SIG-M5 treated with dmso at 0.1 percent for 504 hours (cell line): ENCODE data around the gene LRP11.
"Not testable (repeated sequence)": the region's sequence is repeated elsewhere in the genome, so short reads cannot be mapped to it uniquely, and the experiment has no call there.

Source experiments
- DNase-seq: peaks from one replicate; lab custom pipeline; 2025; ENCODE audit not compliant: unreplicated experiment; lab: John Stamatoyannopoulos, UW

LRP11 gene

DNA sequence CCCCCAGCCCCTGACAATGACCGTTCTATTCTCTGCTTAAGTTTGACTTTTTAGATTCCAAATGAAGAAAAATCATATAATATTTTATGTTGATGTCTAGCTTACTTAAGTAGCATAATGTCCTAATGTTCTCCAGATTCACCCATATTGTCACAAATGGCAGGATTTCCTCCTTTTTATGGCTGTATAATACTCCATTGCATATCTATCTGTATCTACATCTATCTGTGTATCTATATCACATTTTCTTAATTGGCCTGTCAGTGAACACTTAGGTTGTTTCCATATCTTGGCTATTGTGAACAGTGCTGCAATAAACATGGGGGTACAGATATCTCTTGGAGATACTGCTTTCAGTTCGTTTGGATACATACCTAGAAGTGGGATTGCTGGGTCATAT, 7.0 kb upstream of the LRP11 start:
- no peak for DNase-seq

DNA sequence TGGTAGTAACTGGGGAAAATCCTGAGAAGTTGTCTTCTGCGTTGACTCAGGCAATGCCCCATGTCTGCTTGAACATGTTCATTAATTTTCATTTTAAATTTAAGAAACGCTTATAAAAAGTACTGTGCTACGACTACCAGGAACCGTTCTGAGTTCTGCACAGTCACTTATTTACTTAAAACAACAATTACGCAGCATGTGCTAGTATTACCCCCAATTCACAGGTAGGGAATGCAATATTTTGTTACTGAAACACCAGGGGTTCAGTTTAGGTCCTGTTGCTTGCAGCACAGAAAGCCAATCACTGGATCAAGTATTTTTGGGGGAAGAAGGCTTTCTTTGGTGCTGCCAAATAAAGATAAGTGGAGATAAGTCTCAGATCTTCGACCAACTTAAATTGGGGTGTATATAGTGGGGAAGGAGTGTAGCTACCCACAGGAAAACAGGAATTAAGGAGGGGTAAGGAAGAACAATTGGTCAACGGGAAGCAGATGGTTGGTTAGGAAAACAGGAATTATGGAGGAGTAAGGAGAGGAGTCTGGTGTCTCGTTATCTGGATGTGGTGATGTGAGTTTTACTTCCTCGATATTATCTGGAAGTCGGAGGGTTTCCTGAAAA, 5.2 kb upstream of the LRP11 start:
- DNase-seq, result no peak

DNA sequence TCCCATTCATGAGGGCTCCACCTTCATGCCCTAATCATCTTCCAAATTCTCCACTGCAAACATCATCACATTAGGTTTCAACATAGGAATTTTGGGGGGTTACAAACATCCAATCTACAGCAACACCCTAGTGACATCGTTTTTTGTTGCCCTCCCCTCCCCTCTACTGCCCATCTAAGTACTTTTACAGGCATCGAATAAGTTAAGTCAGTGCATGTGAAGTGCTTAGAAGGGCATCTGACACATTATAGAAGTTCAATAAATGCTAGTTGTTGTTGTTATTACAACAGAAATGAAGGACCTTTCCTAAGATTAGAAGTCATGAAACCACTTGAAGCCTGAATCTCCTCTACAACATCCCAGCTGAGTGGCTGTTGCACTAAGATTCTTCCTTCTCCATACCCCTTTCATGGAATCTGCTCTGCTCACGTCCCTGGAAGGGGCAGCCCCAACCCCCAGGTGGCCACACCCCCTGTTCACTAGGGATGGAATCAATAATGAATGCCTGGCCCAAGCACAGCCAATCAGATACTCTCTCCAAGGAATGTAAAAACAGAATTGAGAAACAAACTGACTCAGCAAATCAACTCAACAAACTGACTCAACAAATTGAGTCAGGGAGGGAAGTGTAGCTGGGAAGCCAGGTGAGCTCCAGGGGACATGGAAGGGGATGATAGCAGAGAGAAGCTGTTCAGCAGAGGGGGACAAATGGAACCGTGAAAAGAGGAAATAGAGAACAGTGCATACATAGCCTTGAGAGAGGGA, 3.9 kb upstream of the LRP11 start:
- DNase-seq, result peak; percentile 30

DNA sequence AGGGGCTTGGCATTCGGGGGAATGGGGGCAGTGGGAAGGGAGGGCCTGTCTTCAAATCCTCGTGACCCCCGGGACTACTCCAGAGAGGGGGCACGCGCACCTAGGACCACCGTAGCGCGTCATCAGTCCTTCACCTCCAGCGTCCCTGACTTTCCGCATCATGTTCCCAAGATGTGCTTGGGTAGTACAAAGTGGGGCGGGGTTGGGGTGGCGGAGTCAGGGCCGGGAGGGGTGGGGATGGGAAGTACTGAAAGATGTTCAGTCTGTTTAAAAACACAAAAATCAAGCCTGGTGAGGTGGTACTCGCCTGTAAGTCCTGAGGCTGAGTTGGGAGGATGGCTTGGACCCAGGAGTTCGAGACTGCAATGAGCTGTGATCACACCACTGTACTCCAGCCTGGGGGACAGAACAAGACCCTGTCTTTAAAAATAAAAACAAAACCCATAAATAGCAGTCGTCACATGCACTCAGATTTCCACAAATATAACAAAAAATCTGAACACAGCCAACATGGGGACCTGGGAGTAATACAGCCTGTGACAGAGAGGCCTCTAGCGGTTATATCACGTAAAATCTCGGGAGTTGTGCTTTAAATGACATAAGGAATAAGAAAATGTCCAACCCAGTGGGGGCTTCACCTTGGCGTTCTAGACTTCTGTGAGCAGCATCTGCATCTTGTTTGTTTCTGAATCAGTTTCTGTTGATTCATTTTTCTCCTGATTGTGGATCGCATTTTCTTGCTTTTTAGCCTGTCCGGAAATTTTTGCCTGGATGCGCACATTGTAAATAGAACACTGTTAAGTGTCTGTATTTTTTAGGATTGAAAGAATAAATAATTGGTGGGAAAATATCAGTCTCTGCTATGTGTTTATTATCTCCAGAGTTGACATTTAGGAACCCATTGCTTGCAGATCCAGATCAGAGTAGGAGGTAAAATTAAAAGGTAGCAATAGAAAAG, 698 bp upstream of the LRP11 start:
- peak; percentile 82 for DNase-seq

DNA sequence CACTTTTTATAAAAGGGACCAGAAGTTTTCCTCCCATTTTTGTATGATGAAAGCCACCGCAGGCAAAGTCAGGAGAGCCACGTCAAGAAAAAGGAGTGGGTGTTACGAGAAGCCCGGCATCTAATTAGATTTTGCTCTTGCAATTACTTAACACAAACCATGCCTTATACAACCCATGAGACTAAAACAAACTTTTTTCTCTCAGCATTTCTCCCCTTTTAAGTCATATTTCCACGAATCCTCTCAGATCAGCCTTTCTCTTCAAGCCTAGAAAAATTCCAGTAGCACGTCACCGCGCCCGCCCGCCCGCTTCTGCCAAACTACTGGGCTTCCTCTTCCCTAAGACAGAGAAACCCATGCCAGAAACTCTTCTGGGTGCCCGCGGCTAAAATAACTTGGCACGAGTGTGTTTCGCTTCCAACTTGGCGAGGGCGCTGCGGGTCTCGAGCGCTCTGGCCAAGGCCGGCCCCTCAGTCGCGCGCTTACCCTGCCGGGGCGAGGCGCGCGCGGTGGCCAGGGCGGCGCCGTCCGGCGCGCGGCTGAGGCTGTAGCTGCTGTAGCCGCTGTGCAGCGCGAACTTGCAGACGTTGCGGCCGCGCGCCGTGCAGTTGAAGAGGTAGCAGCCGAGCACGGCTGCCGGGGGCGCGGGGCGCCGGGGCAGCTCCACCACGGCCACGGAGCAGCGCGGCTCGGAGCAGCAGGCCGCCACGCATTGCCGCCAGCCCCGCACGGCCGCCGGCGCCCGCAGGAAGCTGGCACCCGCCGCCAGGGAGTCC, 1.0 kb downstream of the LRP11 start:
- DNase-seq, result peak; percentile 47

DNA sequence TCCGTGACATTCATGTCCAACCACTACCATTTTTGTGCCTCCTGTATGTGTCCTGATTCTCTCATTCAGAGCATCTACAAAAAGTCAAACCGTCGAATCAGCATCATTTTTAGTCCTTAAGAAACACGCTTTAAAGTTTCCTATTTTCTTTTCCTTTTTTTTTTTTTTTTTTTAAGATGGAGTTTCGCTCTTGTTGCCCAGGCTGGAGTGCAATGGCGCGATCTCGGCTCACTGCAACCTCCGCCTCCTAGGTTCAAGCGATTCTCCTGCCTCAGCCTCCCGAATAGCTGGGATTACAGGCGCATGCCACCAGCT, 1.8 kb downstream of the LRP11 start:
- DNase-seq, result not testable (repeated sequence)

DNA sequence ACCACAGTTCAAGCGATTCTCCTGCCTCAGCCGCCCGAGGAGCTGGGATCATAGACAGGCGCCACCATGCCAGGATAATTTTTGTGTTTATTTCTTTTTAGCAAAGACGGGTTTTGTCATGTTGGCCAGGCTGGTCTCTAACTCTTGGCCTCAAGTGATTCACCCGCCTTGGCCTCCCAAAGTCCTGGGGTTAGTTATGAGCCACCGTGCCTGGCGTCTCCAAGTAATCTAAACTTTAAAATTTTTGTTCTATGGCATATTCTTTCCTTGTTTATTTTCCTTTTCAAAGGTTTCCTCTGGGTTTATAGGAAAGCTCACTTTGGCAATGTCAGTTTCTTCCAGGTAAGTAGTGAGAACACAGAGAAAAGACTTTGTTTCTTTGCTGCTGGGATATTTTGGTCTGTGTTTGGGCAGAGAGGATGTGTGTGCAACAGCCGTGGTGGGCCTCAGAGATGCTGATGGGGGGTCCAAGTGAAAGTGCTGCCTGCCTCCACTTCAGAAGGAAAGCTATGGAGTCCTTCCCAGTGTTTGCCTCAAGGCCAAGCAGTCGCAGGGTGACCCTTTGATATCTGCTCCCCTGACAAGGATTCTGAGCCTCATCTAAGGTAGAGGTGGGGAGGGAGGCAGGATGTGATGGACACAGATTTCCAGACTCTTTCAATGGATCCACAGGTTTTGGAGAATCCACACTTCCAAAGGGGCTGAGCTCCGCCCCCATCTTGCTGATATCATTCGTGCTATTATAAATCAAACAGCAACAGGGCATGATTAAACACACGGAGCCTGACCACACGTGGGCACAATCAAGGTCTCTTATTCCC, 2.3 kb downstream of the LRP11 start:
- DNase-seq, result no peak

DNA sequence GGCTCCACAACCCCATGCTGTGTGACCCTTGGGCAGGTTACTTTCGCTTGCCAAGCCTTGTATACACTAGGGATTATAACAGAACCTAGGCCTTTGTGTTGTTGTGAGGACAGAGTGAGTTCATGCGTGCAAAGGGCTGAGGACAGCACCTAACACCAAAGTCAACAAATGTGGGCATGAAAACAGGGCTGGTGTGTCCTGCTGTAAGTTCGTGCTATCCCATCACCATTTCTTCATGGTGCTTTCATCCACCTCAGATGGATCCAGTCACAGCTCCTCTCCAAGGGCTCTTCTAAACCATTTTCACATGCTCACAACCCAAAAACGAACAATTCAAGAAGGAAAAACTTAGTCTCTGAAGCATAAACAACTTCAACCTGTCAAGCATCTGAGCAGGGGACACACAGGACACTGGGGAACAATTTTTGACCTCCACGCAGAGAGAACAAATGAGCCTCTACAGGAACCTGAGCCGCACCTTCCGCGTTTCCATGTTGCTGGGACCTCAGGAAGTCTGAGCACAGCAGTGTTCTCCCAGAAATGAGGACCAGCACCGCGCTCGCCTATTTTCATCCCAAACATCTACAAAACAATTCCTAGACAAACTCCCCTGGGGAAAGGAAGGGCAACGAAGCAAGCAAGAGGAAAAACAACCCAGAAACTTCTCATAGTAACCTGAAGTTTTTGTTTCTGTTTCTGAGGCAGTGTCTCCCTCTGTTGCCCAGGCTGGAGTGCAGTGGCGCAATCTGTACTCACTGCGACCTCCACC, 3.1 kb downstream of the LRP11 start:
- peak; percentile 32 for DNase-seq

DNA sequence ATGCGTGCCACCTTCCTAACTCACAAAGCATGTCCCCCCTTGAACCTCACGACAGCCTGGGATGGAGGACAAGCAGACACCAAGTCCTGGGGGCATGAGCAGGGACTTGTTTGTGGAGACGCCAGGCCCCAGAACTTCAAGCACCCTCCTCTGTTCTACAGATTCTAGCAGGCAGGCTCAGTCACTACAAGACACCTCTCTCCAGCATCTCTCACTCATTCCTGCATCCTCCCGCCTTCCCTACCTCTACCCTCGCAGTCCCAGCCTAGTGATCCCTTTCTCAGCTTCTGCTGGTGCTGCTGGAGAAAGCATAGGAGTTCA, 3.7 kb downstream of the LRP11 start:
- no peak for DNase-seq

DNA sequence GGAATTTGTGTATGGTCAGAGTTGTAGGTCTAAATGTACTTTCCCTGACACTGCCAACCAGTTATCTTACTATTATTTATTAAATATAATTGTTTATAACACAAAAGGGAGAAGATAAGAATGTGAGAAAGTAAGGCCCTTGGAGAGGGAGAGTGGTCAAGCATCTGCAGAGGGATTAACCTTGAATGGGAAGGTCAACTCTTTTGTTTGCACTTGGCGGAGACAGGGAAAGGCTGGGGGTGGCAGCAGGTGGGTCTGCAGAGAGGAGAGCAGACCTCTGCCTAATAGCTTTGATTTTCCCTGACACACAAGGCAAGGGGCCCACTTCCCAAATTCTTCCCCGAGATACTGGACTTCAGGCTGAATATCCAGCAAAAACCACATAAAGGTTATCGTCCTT, 4.2 kb downstream of the LRP11 start:
- DNase-seq, result no peak

DNA sequence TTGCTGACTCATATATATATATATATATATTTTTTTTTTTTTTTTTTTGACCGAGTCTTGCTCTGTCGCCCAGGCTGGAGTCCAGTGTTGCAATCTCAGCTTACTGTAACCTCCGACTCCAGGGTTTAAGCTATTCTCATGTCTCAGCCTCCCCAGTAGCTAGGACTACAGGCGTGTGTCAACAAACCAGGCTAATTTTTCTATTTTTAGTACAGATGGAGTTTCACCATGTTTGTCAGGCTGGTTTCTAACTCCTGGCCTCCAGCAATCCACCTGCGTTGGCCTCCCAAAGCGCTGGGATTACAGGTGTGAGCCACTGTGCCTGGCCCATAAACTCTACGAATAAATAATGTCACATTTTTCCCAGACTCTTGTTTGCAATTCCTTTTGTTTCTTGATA, 4.8 kb downstream of the LRP11 start:
- DNase-seq, result peak; percentile 17

DNA sequence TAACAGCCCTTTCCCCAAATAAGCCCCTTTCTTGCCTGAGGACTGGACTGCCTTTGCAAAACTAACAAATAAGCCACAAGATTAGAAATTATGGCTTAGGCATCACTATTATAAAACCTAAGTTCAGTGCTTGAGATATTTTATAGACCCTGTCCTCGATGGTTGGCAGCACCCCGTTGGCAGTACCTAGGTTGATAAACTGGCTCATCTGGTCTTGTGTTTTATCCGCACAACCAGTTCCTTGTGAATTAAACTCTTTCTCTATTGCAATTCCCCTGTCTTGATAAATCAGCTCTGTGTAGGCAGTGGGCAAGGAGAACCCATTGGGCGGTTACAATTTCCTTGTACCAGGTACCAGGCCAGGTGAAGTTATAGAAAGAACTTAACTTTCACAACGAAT, 6.6 kb downstream of the LRP11 start:
- DNase-seq, result no peak

DNA sequence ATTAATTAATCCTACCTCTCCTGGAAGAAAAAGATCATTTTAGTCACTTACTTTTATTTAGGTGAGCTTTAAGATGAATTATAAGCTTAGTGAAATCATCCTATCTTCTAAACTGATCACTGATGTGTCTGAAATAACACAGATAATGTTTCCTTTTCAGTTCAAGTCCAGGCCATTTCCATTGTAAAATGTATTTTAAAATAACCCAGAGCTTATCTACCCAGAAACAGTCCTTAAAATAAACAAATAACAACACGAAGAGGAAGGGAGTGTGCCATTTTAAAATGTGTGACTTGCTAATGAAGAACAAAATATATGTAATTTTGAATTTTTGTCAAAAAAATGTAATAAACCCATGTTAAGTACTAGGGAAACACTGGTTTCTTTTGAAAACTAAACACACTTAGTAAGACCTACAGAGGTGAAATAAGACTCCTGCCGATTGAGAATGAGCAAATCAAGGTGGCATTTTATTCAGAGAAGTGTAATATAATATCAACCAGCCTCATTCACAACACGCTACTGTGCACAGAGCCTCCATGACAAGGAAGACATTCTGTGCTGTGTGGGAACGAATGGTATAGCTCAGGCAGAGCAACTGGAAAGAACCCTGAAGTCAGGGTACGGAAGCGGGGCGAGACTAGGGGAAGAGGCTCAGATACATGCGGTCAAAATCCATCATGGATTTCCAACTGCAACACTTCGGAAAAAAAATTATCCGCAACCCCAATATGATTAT, 7.7 kb downstream of the LRP11 start:
- no peak for DNase-seq

DNA sequence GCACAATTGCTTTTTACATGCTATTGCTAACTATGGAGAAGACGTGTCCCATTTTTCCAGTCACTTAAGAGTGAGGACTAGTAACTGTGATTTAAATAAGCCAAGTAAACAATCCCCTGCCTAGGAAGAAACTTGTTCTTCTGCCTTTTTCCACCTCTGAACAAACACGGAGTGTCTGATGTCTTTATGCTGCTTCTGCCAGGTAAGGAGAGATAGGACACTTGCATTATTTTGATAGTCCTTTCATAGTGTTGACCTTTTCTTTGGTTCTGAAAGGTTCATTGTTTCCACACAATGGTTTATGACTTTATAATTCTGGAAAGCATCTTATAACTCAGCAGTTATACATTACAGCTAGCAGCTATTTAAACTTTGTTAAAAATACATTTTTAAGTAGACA, 8.4 kb downstream of the LRP11 start:
- no peak for DNase-seq

DNA sequence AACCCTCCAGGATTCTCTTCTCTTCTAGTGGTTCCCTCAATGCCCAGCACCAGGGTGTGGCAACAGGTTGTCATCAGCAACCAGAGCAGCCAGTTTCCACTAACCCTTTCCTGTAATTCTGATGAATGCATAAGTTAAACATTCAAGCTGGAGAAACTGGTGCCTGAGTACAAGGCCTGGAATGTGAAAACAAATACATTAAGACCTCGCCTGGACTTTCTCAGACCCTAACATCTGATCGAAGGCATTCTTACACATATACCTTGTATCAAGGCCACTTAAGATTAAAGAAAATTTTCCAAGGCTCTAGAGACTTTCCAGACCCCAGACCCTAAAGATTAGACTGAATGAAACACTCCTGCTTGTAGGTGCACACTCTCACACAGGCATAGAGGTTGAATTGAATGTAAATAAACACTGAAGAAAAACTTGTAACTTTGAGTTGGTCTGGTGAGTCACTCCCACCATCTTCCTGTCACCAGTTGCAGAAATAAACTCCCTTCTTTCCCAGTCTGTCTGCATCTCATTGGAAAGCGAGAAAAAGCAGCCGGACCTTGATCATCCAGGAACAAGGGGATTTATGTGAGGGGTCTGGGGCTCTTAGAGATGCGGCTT, 9.0 kb downstream of the LRP11 start:
- peak; percentile 32 for DNase-seq

DNA sequence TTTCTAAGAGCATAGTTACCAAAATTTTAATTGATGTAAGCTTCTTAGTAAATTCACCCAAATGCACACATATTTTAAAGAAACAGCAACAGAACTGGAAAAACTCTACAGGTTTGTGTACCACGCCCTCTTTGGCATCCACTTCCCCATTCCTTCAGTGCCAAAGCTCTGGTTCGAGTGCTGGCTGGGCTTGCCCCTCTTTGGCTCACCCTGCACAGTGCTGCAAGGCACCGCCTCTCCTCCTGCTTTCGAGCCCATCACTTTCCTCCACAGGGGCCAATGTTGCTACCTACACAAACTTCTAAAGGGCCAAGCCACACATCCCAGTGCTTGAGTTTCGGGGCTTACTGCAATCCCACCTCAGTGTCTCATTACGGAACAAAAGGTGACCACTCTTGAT, 9.6 kb downstream of the LRP11 start:
- peak; percentile 25 for DNase-seq

DNA sequence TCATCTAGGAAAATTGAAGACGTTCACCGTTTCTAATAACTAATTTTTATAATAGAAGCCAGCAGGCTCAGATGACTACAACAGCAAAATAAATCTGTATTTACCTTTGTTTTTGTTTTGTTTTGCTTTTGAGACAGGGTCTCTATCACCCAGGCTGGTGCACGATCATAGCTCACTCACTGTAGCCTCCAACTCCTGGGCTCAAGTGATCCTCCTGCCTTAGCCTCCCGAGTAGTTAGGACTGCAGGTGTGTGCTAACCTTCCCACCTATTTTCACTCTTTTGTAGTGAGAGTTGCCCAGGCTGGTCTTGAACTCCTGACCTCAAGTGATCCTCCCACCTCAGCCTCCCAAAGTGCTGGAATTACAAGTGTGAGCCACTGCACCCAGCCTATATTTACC, 10.1 kb downstream of the LRP11 start:
- DNase-seq, result not testable (repeated sequence)

DNA sequence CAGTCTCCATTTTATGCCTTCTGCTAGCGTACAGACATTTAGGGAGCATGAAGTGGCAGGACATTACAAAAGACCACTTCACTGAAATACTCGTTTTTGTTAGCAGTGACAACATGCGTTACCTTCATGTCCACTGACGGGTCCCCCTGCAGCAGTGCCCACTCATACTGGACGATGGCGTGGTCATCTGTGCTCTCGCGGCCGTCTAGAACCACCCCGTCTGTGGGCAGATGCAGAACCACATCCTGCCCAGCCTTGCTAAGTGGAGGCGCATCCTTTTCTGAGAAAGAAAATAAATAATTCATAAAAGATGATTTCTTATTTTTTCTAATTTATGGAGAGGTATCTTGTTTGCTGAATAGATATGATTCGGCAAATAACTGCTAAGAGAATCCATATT, 11.3 kb downstream of the LRP11 start:
- no peak for DNase-seq

DNA sequence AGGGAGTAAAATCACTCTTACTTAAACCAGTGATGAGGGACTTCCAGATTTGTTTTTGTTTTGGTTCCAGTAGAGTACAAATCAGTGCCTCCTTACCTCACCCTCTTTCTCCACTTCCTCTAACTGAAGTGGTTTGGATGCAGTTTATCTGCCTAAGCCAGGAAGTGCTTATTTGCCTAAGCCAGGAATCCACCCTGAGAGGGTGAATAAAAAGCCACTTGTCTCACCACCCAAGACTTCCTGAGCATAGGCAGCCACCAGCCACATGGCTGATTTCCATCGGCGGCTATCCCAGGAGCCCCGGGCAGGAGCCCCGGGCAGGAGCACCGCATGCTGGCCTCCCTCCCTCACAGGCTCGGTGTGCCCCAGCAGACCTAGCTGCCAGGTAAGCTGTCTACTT, 12.0 kb downstream of the LRP11 start:
- no peak for DNase-seq
